ENCODE results near the gene FOXP1.
A peak's percentile ranks its signal among the peaks of the same experiment; 100 is the strongest.

FOXP1 gene

GRCh38 chr3:71564361-71564760 is 19.2 kb downstream of the FOXP1 start:
- no peak for DNase-seq (ENCODE audit: low read depth in 2 of 2)

- no peak for DNase-seq (ENCODE audit: low read depth in 2 of 2)
Observed at GRCh38 chr3:71563827-71564226, 19.7 kb downstream of the FOXP1 start.

DNA sequence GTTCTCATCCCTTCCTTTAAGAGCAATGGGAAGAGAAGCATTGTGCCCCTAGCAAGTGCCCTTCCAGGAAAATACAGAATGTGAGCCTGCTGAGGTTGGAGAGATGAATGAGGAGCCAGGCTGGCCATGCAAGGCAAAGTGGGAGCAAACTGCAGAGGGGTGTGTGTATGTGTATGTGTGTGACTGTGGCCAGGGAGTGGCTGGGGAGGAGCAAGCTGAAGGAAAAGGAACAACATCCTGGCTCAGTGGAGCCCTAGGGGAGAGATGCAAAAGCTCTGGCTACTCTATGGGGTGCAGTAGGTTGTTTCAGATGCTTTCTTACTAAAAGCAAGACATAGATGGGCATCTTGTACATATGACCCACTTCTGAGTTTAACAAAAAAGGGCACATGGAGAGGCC is 20.6 kb downstream of the FOXP1 start:
- DNase-seq (ENCODE audit: low read depth in 2 of 2) = no peak

- no peak for DNase-seq (ENCODE audit: low read depth in 2 of 2)
Observed at GRCh38 chr3:71560665-71561064, 22.9 kb downstream of the FOXP1 start.

DNA sequence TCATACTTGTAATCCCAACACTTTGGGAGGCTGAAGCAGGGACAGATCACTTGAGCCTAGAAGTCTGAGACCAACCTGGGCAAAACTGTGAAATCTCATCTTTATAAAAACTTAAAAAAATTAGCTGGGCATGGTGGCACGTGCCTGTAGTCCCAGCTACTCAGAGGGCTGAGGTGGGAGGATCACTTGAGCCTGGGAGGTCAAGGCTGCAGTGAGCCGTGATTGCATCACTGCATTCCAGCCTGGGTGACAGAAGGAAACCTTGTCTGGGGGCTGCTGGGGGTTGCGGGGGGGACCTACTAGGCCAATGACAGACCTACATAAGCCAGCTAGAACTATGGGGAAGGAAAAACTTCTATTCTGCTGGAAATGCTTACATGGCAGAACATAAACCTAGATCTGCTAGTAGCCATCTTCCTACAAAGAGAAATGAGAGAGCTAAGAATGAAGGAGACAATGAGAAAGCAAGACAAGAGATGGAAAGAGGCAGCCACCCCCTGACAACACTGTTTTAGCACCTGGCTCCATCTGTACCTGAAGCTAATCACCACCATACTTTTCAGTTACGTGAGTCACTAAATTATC is 23.9 kb downstream of the FOXP1 start:
- DNase-seq (ENCODE audit: low read depth in 2 of 2) = no peak

DNA sequence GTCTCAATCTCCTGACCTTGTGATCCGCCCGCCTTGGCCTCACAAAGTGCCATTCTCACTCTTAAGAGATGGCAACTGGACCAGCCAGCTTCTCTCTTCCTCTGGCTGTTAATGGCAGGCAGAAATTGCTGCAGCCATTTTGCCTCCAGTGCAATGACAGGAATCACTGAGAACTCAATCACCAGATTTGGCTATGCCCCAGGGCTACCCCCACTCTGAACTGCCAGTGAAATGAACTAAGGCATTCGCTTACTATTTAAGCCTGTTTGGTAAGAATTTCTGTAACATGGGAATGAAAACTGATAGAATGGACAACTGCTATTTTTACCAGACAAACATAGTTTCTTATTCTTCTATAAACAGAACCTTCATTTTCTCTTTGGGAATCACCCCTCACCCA is 24.5 kb downstream of the FOXP1 start:
- DNase-seq (ENCODE audit: low read depth in 2 of 2) = no peak

- no peak for DNase-seq (ENCODE audit: low read depth in 2 of 2)
Observed at GRCh38 chr3:71554649-71555048, 28.9 kb downstream of the FOXP1 start.

DNA sequence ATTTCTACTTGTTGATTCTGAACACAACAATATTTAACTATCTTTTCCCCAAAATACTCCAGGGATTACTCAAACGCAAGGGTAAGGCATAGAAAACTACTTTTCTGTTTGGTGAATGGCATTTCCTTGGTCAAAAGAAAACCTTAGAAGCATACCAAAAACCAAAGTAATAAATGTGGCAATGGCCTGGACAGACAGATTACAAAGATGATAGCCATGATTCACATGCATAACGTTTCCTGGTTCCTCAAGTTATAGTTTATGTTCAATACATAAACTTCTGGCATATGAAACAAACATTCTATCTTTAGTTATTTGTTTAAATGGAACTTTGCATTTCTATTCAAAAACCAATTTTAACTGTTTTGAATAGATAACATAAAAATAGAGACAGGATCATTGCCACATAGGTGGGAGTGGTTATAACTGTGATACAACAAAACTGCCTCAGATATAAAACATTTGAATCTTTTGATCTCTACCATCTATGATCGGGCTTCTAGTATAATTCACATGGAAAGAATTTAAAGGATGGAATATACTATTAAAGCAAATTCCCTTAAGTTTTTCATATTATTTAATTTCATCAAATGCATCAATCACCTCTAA is 32.1 kb downstream of the FOXP1 start:
- DNase-seq (ENCODE audit: low read depth in 2 of 2) = peak; percentile 61 to 65

GRCh38 chr3:71549951-71550350 is 33.6 kb downstream of the FOXP1 start:
- no peak for DNase-seq (ENCODE audit: low read depth in 2 of 2)

- no peak for DNase-seq (ENCODE audit: low read depth in 2 of 2)
Observed at GRCh38 chr3:71548705-71549384, 34.7 kb downstream of the FOXP1 start.

DNA sequence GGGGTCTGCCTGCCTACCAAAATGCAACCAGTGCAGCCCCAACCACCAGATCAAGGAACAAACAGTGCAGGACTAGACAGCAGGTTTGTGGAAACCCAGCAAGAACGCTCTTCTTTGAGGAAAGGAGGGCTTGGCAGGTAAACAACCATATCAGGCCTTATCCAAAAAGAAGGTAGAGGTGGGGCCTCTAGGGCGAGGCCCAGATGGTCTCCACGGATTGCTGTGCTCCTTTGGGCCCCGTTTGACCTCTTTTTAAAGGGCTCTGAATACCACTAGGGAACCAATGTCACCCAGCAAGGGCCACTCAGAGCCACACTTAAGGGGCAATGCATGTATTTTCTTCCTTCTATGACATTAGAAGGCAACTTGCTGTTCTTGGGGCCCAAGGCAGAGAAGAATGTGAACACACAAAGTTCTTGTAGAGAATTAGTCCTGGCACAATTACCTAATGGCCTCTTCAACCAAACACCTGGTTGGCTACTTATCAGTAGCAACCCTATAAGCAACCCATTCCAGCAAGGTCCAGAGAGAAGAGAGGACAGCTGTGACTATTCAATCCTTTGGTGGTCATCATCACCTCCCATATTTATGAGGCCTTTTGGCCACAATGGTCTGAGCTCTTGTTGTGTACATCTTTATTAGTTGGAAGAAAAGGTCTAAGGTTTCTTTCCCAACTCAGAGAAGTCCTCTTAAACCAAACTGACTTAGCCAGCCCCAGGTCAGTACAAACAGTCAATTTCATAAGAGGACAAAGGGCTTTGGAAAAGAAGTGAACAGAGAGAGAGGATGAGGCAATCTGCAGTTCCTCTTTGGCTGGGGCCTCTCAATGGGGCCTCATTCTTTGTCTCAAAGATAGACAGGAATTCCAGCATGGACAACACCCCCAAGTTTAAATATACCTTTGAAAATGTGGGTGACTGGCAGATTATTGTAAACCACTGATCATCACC is 36.0 kb downstream of the FOXP1 start:
- DNase-seq (ENCODE audit: low read depth in 2 of 2) = no peak

DNA sequence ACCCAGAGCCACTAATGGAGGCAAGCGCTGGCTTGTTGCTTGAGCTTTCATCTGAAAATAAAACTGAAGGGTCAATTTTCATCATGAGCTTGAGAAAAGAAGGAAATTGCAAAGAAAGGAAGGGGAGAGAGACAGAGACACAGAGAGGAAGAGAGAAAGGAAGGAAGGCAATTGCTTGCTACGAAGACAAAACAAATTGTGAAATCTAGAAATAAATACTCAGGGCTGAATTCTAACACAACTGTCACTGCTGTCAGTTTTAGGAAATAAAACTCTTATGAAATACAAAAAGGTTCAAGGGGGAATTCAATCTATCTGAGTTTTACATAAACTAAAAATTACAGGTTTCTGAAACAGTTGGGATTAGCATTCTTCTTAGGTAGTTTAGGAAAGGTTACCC is 36.7 kb downstream of the FOXP1 start:
- DNase-seq (ENCODE audit: low read depth in 2 of 2) = no peak

- DNase-seq (ENCODE audit: low read depth in 2 of 2) = no peak
Observed at GRCh38 chr3:71545330-71545729, 38.2 kb downstream of the FOXP1 start.

DNA sequence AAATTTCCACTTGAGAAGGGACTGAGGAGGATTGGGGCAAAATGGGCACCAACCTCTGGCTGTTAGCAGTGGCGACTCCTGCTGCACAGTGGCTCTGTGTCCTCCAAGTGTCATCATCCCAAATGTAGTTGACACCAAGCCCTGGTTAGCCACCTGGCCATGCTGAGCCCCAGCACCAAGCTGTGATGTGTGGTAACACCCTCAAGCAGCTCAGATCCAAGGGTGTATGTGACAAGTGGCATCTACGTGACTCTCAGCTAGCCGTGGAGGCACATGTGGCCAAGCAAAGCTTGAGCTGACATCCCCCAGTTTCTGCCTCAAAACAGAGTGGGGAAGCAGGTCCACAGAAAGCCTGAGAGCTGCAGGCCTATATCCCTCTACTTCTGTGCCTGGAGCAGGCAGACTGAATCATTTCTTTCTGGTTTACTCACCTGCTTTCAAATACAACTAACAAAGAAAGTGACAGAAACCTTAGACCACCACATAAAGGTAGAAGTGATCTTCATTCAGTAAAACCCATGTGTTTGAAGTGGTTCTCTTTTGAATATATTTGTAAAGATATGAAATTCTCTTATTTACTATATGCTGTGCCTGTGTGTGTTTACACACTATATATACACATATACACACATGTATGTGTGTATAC is 40.0 kb downstream of the FOXP1 start:
- DNase-seq (ENCODE audit: low read depth in 2 of 2) = no peak

- DNase-seq (ENCODE audit: low read depth in 2 of 2) = peak; percentile 96
Observed at GRCh38 chr3:71542521-71543370, 40.8 kb downstream of the FOXP1 start.

DNA sequence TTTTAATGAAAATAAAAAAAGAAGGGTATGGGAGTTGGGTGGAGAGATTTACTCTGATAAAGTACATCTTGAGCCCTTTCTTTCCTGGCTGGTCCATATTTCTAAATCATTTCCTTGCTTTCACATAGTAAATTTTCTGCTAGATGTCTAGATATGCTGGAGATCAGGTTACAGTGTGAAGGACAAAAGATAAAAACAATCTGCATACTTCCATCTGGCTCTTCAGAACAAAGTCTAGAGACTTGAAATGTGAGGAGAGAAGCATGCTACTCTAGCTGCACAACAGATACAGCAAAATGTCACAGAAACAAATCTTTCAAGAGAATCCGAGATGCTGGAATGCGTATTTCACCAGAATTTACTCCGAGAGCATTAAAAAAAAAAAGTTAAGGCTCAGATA is 42.2 kb downstream of the FOXP1 start:
- peak; percentile 37 to 42 for DNase-seq (ENCODE audit: low read depth in 2 of 2)

DNA sequence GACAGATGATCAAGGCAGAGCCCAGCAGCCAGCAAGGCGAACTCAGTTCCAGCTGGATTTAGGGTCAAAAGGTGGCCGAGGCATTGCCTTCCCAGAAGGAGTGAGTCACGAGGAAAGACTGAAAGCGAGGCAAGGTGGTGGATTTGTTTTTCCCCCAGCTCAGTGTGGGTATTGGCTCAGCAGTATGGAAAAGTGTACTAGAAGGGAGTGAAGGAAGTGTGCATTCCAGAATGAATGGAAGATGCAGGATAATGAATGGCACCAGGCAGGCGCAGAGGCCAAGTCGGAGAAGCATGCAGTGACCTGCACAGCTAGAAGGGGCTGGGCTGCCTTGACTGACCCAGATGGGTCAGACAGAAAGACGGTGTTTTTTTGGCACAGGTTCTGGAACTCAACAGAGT is 46.3 kb downstream of the FOXP1 start:
- peak; percentile 89 to 91 for DNase-seq (ENCODE audit: low read depth in 2 of 2)

GRCh38 chr3:71536376-71536965 is 47.1 kb downstream of the FOXP1 start:
- peak; percentile 72 to 75 for DNase-seq (ENCODE audit: low read depth in 2 of 2)

- no peak for DNase-seq (ENCODE audit: low read depth in 2 of 2)
Observed at GRCh38 chr3:71533588-71533987, 49.9 kb downstream of the FOXP1 start.

DNA sequence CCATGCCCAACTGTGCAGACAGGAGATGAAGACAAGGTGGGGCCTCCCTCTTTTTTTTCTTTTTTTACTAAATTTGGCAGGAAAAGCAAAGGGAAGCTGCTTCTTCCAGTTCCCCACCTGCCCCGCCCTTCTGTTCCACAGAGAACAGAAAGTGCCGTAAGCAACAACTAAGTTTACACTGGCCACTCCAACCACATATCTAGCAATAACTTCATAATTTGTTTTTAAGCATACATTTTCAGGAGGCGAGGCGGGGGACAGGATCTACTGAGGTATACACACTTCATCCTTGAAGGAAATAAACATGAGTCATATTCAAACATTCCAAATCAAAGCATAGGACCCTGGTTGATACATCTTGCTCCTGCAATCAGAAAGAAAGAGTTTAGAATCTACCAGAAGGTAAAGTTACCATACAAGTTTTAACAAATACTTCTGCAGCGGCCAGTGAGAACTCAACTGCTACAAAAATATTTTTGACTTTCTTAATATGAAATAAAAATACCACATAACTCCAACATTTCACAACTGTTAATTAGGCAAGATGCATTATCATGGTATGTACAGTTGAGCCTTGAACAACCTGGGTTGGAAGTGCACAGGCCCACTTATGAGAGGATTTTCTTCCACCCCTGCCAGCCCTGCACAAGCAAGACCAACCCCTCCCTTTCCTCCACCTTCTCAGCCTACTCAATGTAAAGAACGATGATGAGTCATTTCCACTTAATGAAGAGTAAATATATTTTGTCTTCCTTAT is 50.7 kb downstream of the FOXP1 start:
- DNase-seq (ENCODE audit: low read depth in 2 of 2) = no peak
